Parathyroid adenoma (tissue), 2 donors: Measurements from ENCODE around the gene ADCYAP1.

Experiments
- H2AFZ ChIP-seq: fragments of 300-600 bp; sonication (generic); one replicate; pipeline ENCODE4 v1.7.0; 2017; ENCODE audit warnings: antibody characterized with exemption, mild to moderate bottlenecking
- H3K27ac ChIP-seq: fragments of 300-600 bp; sonication (generic); one replicate; pipeline ENCODE4 v1.7.0; 2017
- H3K27me3 ChIP-seq: fragments of 300-600 bp; sonication (generic); one replicate; pipeline ENCODE4 v1.7.0; 2017; ENCODE audit warnings: low read length; ENCODE audit not compliant: control insufficient read depth, insufficient read depth
- H3K36me3 ChIP-seq: fragments of 300-600 bp; sonication (generic); one replicate; pipeline ENCODE4 v1.7.0; 2017; ENCODE audit warnings: low read length; ENCODE audit not compliant: control insufficient read depth, insufficient read depth
- H3K4me1 ChIP-seq: fragments of 300-600 bp; sonication (generic); one replicate; pipeline ENCODE4 v1.7.0; 2017; ENCODE audit warnings: control low read depth
- H3K4me2 ChIP-seq: fragments of 300-600 bp; sonication (generic); one replicate; pipeline ENCODE4 v1.7.0; 2017; ENCODE audit warnings: low read length
- H3K4me3 ChIP-seq: fragments of 300-600 bp; sonication (generic); one replicate; pipeline ENCODE4 v1.7.0; 2017; ENCODE audit warnings: low read depth, low read length
- H3K79me2 ChIP-seq: fragments of 300-600 bp; sonication (generic); one replicate; pipeline ENCODE4 v1.7.0; 2017; ENCODE audit warnings: control low read depth
- H3K9ac ChIP-seq: fragments of 300-600 bp; sonication (generic); one replicate; pipeline ENCODE4 v1.7.0; 2017; ENCODE audit warnings: mild to moderate bottlenecking
- H3K9me3 ChIP-seq: fragments of 300-600 bp; sonication (generic); one replicate; pipeline ENCODE4 v1.7.0; 2017; ENCODE audit warnings: low read length; ENCODE audit not compliant: control insufficient read depth
- TF ChIP-seq, protein P1 (sequence below): fragments of 300-600 bp; sonication (generic); IDR thresholded peaks from one replicate; pipeline ENCODE4 v1.7.0; 2017; ENCODE audit warnings: antibody characterized with exemption, mild to moderate bottlenecking
- donor health status: primary hyperparathyroidism.

Gene ADCYAP1

DNA sequence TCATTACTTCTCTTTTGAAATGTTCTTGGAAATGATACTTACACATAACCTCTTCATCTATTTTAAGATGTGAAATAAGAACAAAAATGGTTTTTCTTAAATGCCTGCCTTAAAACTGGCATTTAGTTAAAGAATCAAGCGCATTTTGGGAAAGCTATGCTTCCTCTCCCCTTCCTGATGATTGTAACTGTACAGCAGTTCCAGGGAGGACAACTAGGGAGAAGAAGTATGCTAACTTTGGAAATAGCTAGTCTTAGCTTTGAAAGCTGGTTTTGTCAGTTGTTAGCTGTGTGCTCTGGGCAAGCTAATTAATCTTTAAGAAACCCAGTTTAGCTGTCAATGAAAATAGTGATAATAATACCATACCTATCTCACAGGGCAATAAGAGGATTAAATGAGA lies 8.4 kb upstream of the ADCYAP1 start:
- H3K4me2 ChIP-seq: no peak overlapping the region
- H3K9ac ChIP-seq: no peak overlapping the region
- no peaks in the 10 kb centered on the region for H3K79me2 ChIP-seq
- no peaks in the 10 kb centered on the region for H3K9me3 ChIP-seq
- peaks cover 2% of the 10 kb centered on the region for H3K27me3 ChIP-seq
- H2AFZ ChIP-seq: no peak overlapping the region
- no peak overlapping the region for H3K27ac ChIP-seq
- H3K4me3 ChIP-seq: no peak overlapping the region
- H3K36me3 ChIP-seq: no peaks in the 10 kb centered on the region
- H3K4me1 ChIP-seq: no peaks in the 10 kb centered on the region
- TF ChIP-seq, protein P1, sequence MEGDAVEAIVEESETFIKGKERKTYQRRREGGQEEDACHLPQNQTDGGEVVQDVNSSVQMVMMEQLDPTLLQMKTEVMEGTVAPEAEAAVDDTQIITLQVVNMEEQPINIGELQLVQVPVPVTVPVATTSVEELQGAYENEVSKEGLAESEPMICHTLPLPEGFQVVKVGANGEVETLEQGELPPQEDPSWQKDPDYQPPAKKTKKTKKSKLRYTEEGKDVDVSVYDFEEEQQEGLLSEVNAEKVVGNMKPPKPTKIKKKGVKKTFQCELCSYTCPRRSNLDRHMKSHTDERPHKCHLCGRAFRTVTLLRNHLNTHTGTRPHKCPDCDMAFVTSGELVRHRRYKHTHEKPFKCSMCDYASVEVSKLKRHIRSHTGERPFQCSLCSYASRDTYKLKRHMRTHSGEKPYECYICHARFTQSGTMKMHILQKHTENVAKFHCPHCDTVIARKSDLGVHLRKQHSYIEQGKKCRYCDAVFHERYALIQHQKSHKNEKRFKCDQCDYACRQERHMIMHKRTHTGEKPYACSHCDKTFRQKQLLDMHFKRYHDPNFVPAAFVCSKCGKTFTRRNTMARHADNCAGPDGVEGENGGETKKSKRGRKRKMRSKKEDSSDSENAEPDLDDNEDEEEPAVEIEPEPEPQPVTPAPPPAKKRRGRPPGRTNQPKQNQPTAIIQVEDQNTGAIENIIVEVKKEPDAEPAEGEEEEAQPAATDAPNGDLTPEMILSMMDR: no peak

DNA sequence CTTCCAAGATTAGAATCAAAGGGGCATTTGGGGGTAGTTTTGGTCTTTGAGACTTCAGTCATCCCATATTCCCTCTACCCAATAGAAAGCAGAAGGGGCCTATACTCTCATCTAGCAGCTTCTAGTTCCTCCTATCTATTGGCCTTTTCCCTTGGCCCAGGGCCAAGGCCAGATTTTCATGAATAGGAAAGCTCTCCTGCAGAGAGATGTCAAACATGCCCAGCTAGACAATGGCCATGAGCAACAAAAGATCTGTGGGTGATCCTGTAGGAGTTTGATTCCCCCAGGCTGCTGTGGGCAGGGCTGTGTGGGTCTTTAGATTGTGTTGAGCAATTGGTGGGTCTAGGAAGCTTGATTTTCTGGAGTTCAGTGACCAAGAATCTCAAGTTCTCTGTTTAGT lies 2.9 kb upstream of the ADCYAP1 start:
- Histone ChIP-seq H3K9me3 (no peaks in the 10 kb centered on the region), H3K9ac (no peak overlapping the region), H3K4me1 (no peaks in the 10 kb centered on the region), H3K4me3 (no peak overlapping the region), H2AFZ (no peak overlapping the region), H3K4me2 (no peak overlapping the region), H3K27me3 (peaks cover 11% of the 10 kb centered on the region), H3K79me2 (no peaks in the 10 kb centered on the region), H3K36me3 (no peaks in the 10 kb centered on the region), H3K27ac (no peak overlapping the region)
- TF ChIP-seq, protein P1: no peak

DNA sequence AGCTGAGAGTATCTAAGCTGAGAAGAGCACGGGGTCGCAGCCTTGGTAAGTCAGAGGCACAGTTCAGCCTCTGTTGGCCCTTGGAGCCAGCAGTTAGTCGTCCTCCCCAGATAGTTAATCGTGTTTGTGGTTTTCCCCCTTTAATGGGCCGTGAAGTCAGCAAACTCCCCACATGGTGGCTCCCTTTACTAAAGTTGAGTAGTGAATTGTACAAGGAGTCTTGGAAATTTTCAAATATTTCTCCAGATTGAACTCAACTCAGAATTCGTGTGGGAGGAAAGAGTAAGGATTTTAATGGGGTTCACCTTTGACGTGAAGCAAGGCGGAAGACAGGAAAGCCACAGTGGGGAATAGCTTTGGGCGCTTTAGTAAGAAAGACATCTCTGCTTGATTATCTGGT lies 2.4 kb upstream of the ADCYAP1 start:
- peaks cover 11% of the 10 kb centered on the region for H3K27me3 ChIP-seq
- TF ChIP-seq, protein P1: no peak

DNA sequence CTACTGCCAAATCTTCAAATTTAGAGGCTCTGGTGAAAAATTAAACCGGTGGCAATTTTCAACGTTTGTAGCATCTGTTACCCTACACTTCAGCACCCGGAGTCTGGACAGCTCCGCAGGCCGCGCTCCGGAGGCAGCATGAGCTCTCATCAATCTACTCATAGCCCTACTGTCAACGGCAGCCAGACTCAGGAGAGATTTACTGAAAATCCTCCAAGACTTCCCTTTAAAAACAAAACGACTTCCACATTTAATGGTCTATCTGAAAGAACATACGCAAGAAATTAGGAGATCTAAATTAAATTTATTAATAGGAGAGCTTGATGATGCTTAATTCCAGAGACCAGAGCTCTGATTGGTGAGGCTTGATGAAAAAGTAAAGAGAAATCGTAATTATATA lies 970 bp upstream of the ADCYAP1 start:
- peaks cover 4% of the 10 kb centered on the region for H3K4me1 ChIP-seq
- H3K36me3 ChIP-seq: no peaks in the 10 kb centered on the region
- H3K27me3 ChIP-seq: peaks cover 11% of the 10 kb centered on the region
- TF ChIP-seq, protein P1: no peak
- H2AFZ ChIP-seq: no peak overlapping the region
- no peaks in the 10 kb centered on the region for H3K79me2 ChIP-seq
- no peaks in the 10 kb centered on the region for H3K9me3 ChIP-seq
- no peak overlapping the region for H3K9ac ChIP-seq
- H3K4me3 ChIP-seq: no peak overlapping the region
- H3K27ac ChIP-seq: no peak overlapping the region
- H3K4me2 ChIP-seq: no peak overlapping the region

More for the DNA sequence above, 2.4 kb upstream of the ADCYAP1 start:
- no peak overlapping the region for H3K27ac ChIP-seq
- H3K9me3 ChIP-seq: no peaks in the 10 kb centered on the region
- H3K4me2 ChIP-seq: no peak overlapping the region
- no peaks in the 10 kb centered on the region for H3K79me2 ChIP-seq
- no peak overlapping the region for H3K9ac ChIP-seq
- H3K36me3 ChIP-seq: no peaks in the 10 kb centered on the region
- H3K4me3 ChIP-seq: no peak overlapping the region
- no peak overlapping the region for H2AFZ ChIP-seq
- no peaks in the 10 kb centered on the region for H3K4me1 ChIP-seq

DNA sequence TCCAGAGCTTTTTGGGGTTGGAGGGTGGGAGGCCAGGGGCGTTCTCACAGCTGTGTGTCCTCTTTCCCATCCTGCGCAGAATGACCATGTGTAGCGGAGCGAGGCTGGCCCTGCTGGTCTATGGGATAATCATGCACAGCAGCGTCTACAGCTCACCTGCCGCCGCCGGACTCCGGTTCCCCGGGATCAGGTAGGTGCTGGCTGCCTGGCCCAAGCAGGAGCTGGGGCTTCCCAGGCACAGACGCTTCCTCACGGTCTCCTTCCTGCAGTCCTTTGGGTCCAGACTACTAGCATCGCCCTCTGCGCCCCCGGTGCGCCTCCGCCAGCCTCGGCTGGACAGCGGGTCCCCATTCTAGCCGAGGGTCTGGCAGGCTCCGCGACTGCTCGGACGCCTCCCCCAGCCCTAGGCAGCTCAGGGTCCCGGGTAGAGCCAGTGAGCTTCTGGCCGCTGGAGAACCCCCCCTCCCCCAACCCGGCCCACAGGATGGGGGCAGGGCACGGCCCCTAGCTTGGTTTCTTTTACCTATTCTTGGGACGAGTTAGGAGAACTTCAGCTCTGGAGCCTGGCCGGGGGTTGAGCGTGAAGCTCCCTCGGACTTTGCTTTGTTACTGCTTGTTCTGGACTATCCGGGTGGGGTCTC lies 756 bp downstream of the ADCYAP1 start:
- no peaks in the 10 kb centered on the region for H3K79me2 ChIP-seq
- no peak overlapping the region for H3K27ac ChIP-seq
- no peak overlapping the region for H3K4me2 ChIP-seq
- H2AFZ ChIP-seq: no peak overlapping the region
- TF ChIP-seq, protein P1: no peak
- peaks cover 19% of the 10 kb centered on the region for H3K27me3 ChIP-seq
- H3K9ac ChIP-seq: no peak overlapping the region
- H3K9me3 ChIP-seq: no peaks in the 10 kb centered on the region
- H3K4me1 ChIP-seq: peaks cover 5% of the 10 kb centered on the region
- H3K36me3 ChIP-seq: no peaks in the 10 kb centered on the region
- no peak overlapping the region for H3K4me3 ChIP-seq
